ENCODE measurements around the gene CDS2.

GRCh38 chr20:5168651-5169396 is 42.0 kb downstream of the CDS2 start:
- TF ChIP-seq ZNF274 (IDR thresholded peaks at IDR 0.05; ENCODE audit: low read depth, low read length) (no peak), SUZ12 (IDR thresholded peaks at IDR 0.05; ENCODE audit: extremely low read depth, insufficient read depth, insufficient read length) (no peak), YY1 (IDR thresholded peaks at IDR 0.05; ENCODE audit: insufficient read depth, insufficient read length) (no peak)

All from NT2/D1 (cell line).